Measurements from ENCODE around the gene NGB. TPM values are rescaled to one million over a fixed set of nuclear protein-coding genes. Genes with fewer than 3 reads are reported as not detected.

The NGB gene
- polyA plus RNA-seq, 3 donors, result not detected

GRCh38 chr14:77276959-77277358, 6.0 kb upstream of the NGB start:
- intact Hi-C loops (cut with micrococcal nuclease), result no loop called here
- H3K4me1 ChIP-seq (ENCODE audit: control insufficient read depth in 1 of 2, insufficient read depth in 2 of 2, low read length in 2 of 2), result no peaks in the 10 kb centered on the region
- H3K27me3 ChIP-seq (ENCODE audit: control insufficient read depth in 2 of 2, insufficient read depth in 2 of 2, low read length in 2 of 2), result peaks cover 0 to 6% of the 10 kb centered on the region in 2 donors
- Mint-ChIP-seq H3K9me3 (peaks cover 0 to 2% (median 0%) of the 10 kb centered on the region in 7 donors), H3K4me1 (no peaks in the 10 kb centered on the region), H3K4me3 (no peak overlapping the region), H3K27ac (no peak overlapping the region), H3K36me3 (peaks cover 9 to 31% of the 10 kb centered on the region in 2 donors), H3K27me3 (ENCODE audit: low read depth in 3 of 3) (peaks cover 7 to 14% (median 8%) of the 10 kb centered on the region in 3 donors)
- H2AFZ ChIP-seq (ENCODE audit: insufficient read depth, low read depth, low read length, poor library complexity, severe bottlenecking), result no peak overlapping the region
- H3K4me3 ChIP-seq (replicated peaks in 1 of 3; ENCODE audit: low read depth in 2 of 3, low read length in 3 of 3), result no peak overlapping the region
- no peak overlapping the region for H3K4me2 ChIP-seq (replicated peaks; ENCODE audit: extremely low read depth, low read length, poor library complexity, severe bottlenecking)
- no peaks in the 10 kb centered on the region for H4K20me1 ChIP-seq (ENCODE audit: insufficient read depth, low read length)
- 96% methylated on average over 12 of the region's 12 CpGs for WGBS (ENCODE audit: insufficient coverage)
- H3K79me2 ChIP-seq (ENCODE audit: insufficient read depth, low read length), result no peaks in the 10 kb centered on the region
- no peak for TF ChIP-seq CTCF (IDR thresholded peaks at IDR 0.05)
- H3K36me3 ChIP-seq (replicated peaks in 1 of 2; ENCODE audit: control insufficient read depth in 1 of 2, insufficient read depth in 2 of 2, low read length in 2 of 2), result peaks cover 0 to 17% of the 10 kb centered on the region in 2 donors
- no peak overlapping the region for H3K9ac ChIP-seq (ENCODE audit: insufficient read depth, low read length, poor library complexity, severe bottlenecking)
- no peak overlapping the region for H3K27ac ChIP-seq (ENCODE audit: low read depth in 1 of 2, low read length in 2 of 2)
- no peak for DNase-seq
- H3K9me3 ChIP-seq (replicated peaks in 1 of 2; ENCODE audit: control insufficient read depth in 1 of 2, insufficient read depth in 1 of 2, low read length in 2 of 2), result no peaks in the 10 kb centered on the region

GRCh38 chr14:77276295-77276935, 5.4 kb upstream of the NGB start:
- WGBS (ENCODE audit: insufficient coverage), result 90% methylated on average over 14 of the region's 15 CpGs
- no peak for TF ChIP-seq CTCF (IDR thresholded peaks at IDR 0.05)
- intact Hi-C loops (cut with micrococcal nuclease), result no loop called here
- H3K4me1 Mint-ChIP-seq, result no peaks in the 10 kb centered on the region
- no peak overlapping the region for H3K4me3 ChIP-seq (replicated peaks in 1 of 3; ENCODE audit: low read depth in 2 of 3, low read length in 3 of 3)
- H2AFZ ChIP-seq (ENCODE audit: insufficient read depth, low read depth, low read length, poor library complexity, severe bottlenecking), result no peak overlapping the region
- peaks cover 2 to 9% of the 10 kb centered on the region in 2 donors for H3K27me3 ChIP-seq (ENCODE audit: control insufficient read depth in 2 of 2, insufficient read depth in 2 of 2, low read length in 2 of 2)
- no peak overlapping the region for H3K4me3 Mint-ChIP-seq
- H3K4me1 ChIP-seq (ENCODE audit: control insufficient read depth in 1 of 2, insufficient read depth in 2 of 2, low read length in 2 of 2), result no peaks in the 10 kb centered on the region
- peaks cover 12 to 19% (median 13%) of the 10 kb centered on the region in 3 donors for H3K27me3 Mint-ChIP-seq (ENCODE audit: low read depth in 3 of 3)
- no peak overlapping the region for H3K27ac ChIP-seq (ENCODE audit: low read depth in 1 of 2, low read length in 2 of 2)
- no peaks in the 10 kb centered on the region for H3K9me3 ChIP-seq (replicated peaks in 1 of 2; ENCODE audit: control insufficient read depth in 1 of 2, insufficient read depth in 1 of 2, low read length in 2 of 2)
- no peaks in the 10 kb centered on the region for H4K20me1 ChIP-seq (ENCODE audit: insufficient read depth, low read length)
- peaks cover 0 to 17% of the 10 kb centered on the region in 2 donors for H3K36me3 ChIP-seq (replicated peaks in 1 of 2; ENCODE audit: control insufficient read depth in 1 of 2, insufficient read depth in 2 of 2, low read length in 2 of 2)
- no peaks in the 10 kb centered on the region for H3K79me2 ChIP-seq (ENCODE audit: insufficient read depth, low read length)
- no peak overlapping the region for H3K9ac ChIP-seq (ENCODE audit: insufficient read depth, low read length, poor library complexity, severe bottlenecking)
- H3K9me3 Mint-ChIP-seq, result peaks cover 0 to 4% (median 0%) of the 10 kb centered on the region in 7 donors
- no peak overlapping the region for H3K27ac Mint-ChIP-seq
- H3K4me2 ChIP-seq (replicated peaks; ENCODE audit: extremely low read depth, low read length, poor library complexity, severe bottlenecking), result no peak overlapping the region
- peaks cover 9 to 28% of the 10 kb centered on the region in 2 donors for H3K36me3 Mint-ChIP-seq
- no peak for DNase-seq
